ENCODE measurements around the gene PPP3CA.

GRCh38 chr4:101019313-101019712, 328.0 kb downstream of the PPP3CA start:
- TF ChIP-seq, protein P1, sequence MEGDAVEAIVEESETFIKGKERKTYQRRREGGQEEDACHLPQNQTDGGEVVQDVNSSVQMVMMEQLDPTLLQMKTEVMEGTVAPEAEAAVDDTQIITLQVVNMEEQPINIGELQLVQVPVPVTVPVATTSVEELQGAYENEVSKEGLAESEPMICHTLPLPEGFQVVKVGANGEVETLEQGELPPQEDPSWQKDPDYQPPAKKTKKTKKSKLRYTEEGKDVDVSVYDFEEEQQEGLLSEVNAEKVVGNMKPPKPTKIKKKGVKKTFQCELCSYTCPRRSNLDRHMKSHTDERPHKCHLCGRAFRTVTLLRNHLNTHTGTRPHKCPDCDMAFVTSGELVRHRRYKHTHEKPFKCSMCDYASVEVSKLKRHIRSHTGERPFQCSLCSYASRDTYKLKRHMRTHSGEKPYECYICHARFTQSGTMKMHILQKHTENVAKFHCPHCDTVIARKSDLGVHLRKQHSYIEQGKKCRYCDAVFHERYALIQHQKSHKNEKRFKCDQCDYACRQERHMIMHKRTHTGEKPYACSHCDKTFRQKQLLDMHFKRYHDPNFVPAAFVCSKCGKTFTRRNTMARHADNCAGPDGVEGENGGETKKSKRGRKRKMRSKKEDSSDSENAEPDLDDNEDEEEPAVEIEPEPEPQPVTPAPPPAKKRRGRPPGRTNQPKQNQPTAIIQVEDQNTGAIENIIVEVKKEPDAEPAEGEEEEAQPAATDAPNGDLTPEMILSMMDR (IDR thresholded peaks at IDR 0.05; ENCODE audit: control extremely low read depth in 1 of 3, insufficient read depth in 1 of 3, low read depth in 1 of 3, low read length in 3 of 3) = no peak
- no peak for TF ChIP-seq SIN3A (conservative IDR thresholded peaks at IDR 0.05 in 1 of 2, IDR thresholded peaks at IDR 0.05 in 1 of 2; ENCODE audit: low read depth in 1 of 2, low read length in 2 of 2)
- no peak for TF ChIP-seq EP300 (IDR thresholded peaks at IDR 0.05; ENCODE audit: borderline replicate concordance in 1 of 2, low read depth in 2 of 2, low read length in 2 of 2)
- TF ChIP-seq, protein P2, sequence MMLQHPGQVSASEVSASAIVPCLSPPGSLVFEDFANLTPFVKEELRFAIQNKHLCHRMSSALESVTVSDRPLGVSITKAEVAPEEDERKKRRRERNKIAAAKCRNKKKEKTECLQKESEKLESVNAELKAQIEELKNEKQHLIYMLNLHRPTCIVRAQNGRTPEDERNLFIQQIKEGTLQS (IDR thresholded peaks at IDR 0.05; ENCODE audit: insufficient read depth, low read depth, low read length) = no peak
- no peak for TF ChIP-seq EZH2 (IDR thresholded peaks at IDR 0.05; ENCODE audit: low read depth, low read length, severe bottlenecking)
- no peak for TF ChIP-seq JUND (IDR thresholded peaks at IDR 0.05; ENCODE audit: low read length)
- no peak for TF ChIP-seq SRF (IDR thresholded peaks at IDR 0.05; ENCODE audit: low read depth, low read length)
- TF ChIP-seq PHF8 (conservative IDR thresholded peaks at IDR 0.05; ENCODE audit: low read depth, low read length) = no peak
- TF ChIP-seq TAF1 (IDR thresholded peaks at IDR 0.05; ENCODE audit: low read depth, low read length) = no peak
- TF ChIP-seq TBP (IDR thresholded peaks at IDR 0.05; ENCODE audit: low read depth, low read length) = no peak

Measured in H1 (cell line).